GM10847 (cell line): ENCODE data around the gene TAF13.

Source experiments
- POLR2A ChIP-seq: IDR thresholded peaks from 2 replicates; pipeline ENCODE4 v1.6.1; 2011; ENCODE audit not compliant: insufficient read length; ENCODE audit errors: extremely low read depth

The TAF13 gene

GRCh38 chr1:109040627-109040988, 35.2 kb downstream of the TAF13 start:
- no peak for TF ChIP-seq POLR2A

- TF ChIP-seq POLR2A: no peak
Measured at GRCh38 chr1:109034382-109034781, 41.4 kb downstream of the TAF13 start.

- no peak for TF ChIP-seq POLR2A
Measured at GRCh38 chr1:109027841-109028240, 48.0 kb downstream of the TAF13 start.

GRCh38 chr1:109025694-109026093, 50.1 kb downstream of the TAF13 start:
- no peak for TF ChIP-seq POLR2A

GRCh38 chr1:109024646-109025045, 51.2 kb downstream of the TAF13 start:
- no peak for TF ChIP-seq POLR2A

- no peak for TF ChIP-seq POLR2A
Measured at GRCh38 chr1:109020693-109021257, 55.0 kb downstream of the TAF13 start.

GRCh38 chr1:109017134-109017533, 58.7 kb downstream of the TAF13 start:
- TF ChIP-seq POLR2A: no peak
